Heart left ventricle (tissue), 16 donors: Measurements from ENCODE around the gene ETHE1. TPM values are rescaled to one million over a fixed set of nuclear protein-coding genes. Genes with fewer than 3 reads are reported as not detected.
"Not testable (repeated sequence)": the region's sequence is repeated elsewhere in the genome, so short reads cannot be mapped to it uniquely, and the experiment has no call there.

Experiments used
- ATAC-seq, 4 donors: fragments of 200-7000 bp; cut with Tn5 transposase; one replicate each; pipeline ENCODE4 v1.9.1; 2020 to 2022; ENCODE audit warnings: moderate library complexity in 4 of 4, mild to moderate bottlenecking in 3 of 4, moderate number of reproducible peaks in 1 of 4
- DNase-seq, 5 donors: peaks; one replicate each; pipeline ENCODE4 v3.0.0-alpha.2; 2020
- H3K27ac ChIP-seq, 12 donors: fragments of 200-600 bp; sonication (generic) in 4 of 12; one replicate each; pipeline versions ENCODE4 v1.5.0 to v1.8.0; 2016 to 2022; ENCODE audit warnings: mild to moderate bottlenecking in 2 of 12
- H3K27me3 ChIP-seq, 9 donors: fragments of 200-600 bp; sonication (generic) in 2 of 9; one replicate each; pipeline versions ENCODE4 v1.5.1 to v1.8.0; 2016 to 2022; ENCODE audit warnings: mild to moderate bottlenecking in 3 of 9
- H3K36me3 ChIP-seq, 9 donors: fragments of 200-600 bp; sonication (generic) in 2 of 9; one replicate each; pipeline versions ENCODE4 v1.5.0 to v1.8.0; 2018 to 2022; ENCODE audit warnings: mild to moderate bottlenecking in 2 of 9
- H3K4me1 ChIP-seq, 12 donors: fragments of 200-600 bp; sonication (generic) in 4 of 12; one replicate each; pipeline versions ENCODE4 v1.5.0 to v1.8.0; 2016 to 2022; ENCODE audit warnings: mild to moderate bottlenecking in 3 of 12
- H3K4me3 ChIP-seq, 12 donors: fragments of 200-600 bp; sonication (generic) in 4 of 12; one replicate each; pipeline versions ENCODE4 v1.5.0 to v1.8.0; 2017 to 2022; ENCODE audit warnings: mild to moderate bottlenecking in 9 of 12, moderate library complexity in 4 of 12
- H3K9me3 ChIP-seq, 12 donors: fragments of 200-600 bp; sonication (generic) in 4 of 12; one replicate each; pipeline versions ENCODE4 v1.5.0 to v1.8.0; 2016 to 2022; ENCODE audit warnings: mild to moderate bottlenecking in 1 of 12
- CTCF ChIP-seq, 12 donors: fragments of 200-600 bp; sonication (generic) in 4 of 12; IDR thresholded peaks; one replicate each; pipeline versions ENCODE4 v1.5.0 to v1.8.0; 2018 to 2022; ENCODE audit warnings: antibody characterized with exemption in 12 of 12, mild to moderate bottlenecking in 5 of 12
- POLR2A ChIP-seq, 2 donors: fragments of 450-650 bp; IDR thresholded peaks; one replicate each; pipeline ENCODE4 v1.6.1; 2017; ENCODE audit warnings: antibody characterized with exemption in 2 of 2, mild to moderate bottlenecking in 2 of 2, moderate library complexity in 2 of 2
- WGBS, 4 donors: extraction: QIAGEN DNeasy Blood & Tissue Kit in 2 of 4; methylation state at CpG; one replicate each; pipeline versions ENCODE4 v1.1.5 to v1.1.7; 2013 to 2018; 5-methylcytosine and 5-hydroxymethylcytosine counted together
- intact Hi-C, 10 donors: fragments of 100-400 bp; cut with DNase I; formaldehyde crosslinking; loops; one replicate each; pipeline versions ENCODE4 v1.11.1 to v1.14.2; 2022
- polyA plus RNA-seq, 2 donors: library from polyadenylated mRNA; stranded (reverse); fragments of 200-250 nt; gene quantifications; one replicate each; pipeline ENCODE4 v1.2.3, GENCODE V29; 2013
- total RNA-seq, 9 donors: library from RNA; depleted of rRNA in 2 of 9; stranded (reverse); fragments of >200 nt in 2 of 9; fragmentation: NEBNext Ultra II Directional in 3 of 9; extraction: Animal tissue kit (Norgen Biotek cat#: 25700) in 3 of 9; gene quantifications; one replicate each; pipeline versions ENCODE4 v1.1.0 to v1.2.4, GENCODE V29; 2016 to 2023
- donor health status: ischemic (EF 13 %, LVEDD 7.1; RV severe dilation, severe dysfunction).
- donor health status: healthy with polysubstance abuse.
- donor health status: DM: no; HTN: yes; CAD: no.
- donor health status: DM: no; HTN: no; CAD: no.
- donor health status: ischemic (EF 25% LVEDD 6.9; RV normal size, moderate dysfunction).
- donor health status: ischemic (EF 25% LVEDD 5.7; RV mildly dilated, moderate dysfunction).
- donor health status: healthy.
- donor health status: DM: yes; HTN: yes; CAD: no.
- donor health status: ischemic (EF 35%, LVEDD 5.7; RV mildly dilated, moderate dysfunction).
- donor health status: nonischemic (EF 11% LVEDD 7.7; RV severe dilation, severe dysfunction).
- donor health status: DM: yes; HTN: yes; CAD: no.
- donor health status: PGD.
- donor health status: ischemic (EF 29% LVEDD 5.4; RV normal size, mild dysfunction).
- donor health status: nonischemic (EF 23%, LVEDD 6.1; RV moderate dilation, normal function).

The ETHE1 gene
- total and polyA plus RNA-seq, 11 donors, result 6.0 to 27.6 (median 14.2) TPM

GRCh38 chr19:43518051-43518450 lies 8.9 kb downstream of the ETHE1 start:
- H3K36me3 ChIP-seq, result peaks cover 0 to 21% (median 0%) of the 10 kb centered on the region in 9 donors
- TF ChIP-seq POLR2A (IDR thresholded peaks at IDR 0.05), result no peak
- no peak for TF ChIP-seq CTCF (IDR thresholded peaks at IDR 0.05)
- no peak for DNase-seq
- H3K9me3 ChIP-seq, result no peaks in the 10 kb centered on the region
- no peak overlapping the region for H3K27ac ChIP-seq
- no peak for ATAC-seq
- intact Hi-C loops, result loop anchor here in 1 of 10 donors (2.0 kb wide), 1 partner anchor 71 kb away; no protein-coding TSS in a partner anchor
- peaks cover 0 to 8% (median 0%) of the 10 kb centered on the region in 12 donors for H3K4me1 ChIP-seq
- H3K27me3 ChIP-seq, result no peaks in the 10 kb centered on the region
- no peak overlapping the region for H3K4me3 ChIP-seq
- WGBS, 4 donors, result 84 to 90% (median 85%) methylated on average over 4 of the region's 4 CpGs

- DNase-seq, ATAC-seq, H3K27me3 ChIP-seq, intact Hi-C loops, H3K9me3 ChIP-seq, H3K4me3 ChIP-seq, H3K4me1 ChIP-seq, H3K27ac ChIP-seq: not testable (repeated sequence)
- H3K36me3 ChIP-seq, result peaks cover 0 to 49% (median 24%) of the 10 kb centered on the region in 9 donors
Observed at GRCh38 chr19:43512399-43512798, 14.6 kb downstream of the ETHE1 start.

GRCh38 chr19:43511324-43511723 lies 15.7 kb downstream of the ETHE1 start:
- Histone ChIP-seq H3K36me3 (peaks cover 0 to 42% (median 24%) of the 10 kb centered on the region in 9 donors), H3K4me1 (no peaks in the 10 kb centered on the region), H3K4me3 (no peak overlapping the region), H3K27ac (no peak overlapping the region), H3K27me3 (no peaks in the 10 kb centered on the region), H3K9me3 (no peaks in the 10 kb centered on the region)
- 94 to 99% (median 95%) methylated on average over 5 of the region's 5 CpGs for WGBS, 4 donors
- ATAC-seq, result no peak
- DNase-seq, result no peak
- TF ChIP-seq CTCF (IDR thresholded peaks at IDR 0.05), result no peak
- TF ChIP-seq POLR2A (IDR thresholded peaks at IDR 0.05), result no peak
- intact Hi-C loops, result no loop called here

GRCh38 chr19:43510713-43511112 lies 16.3 kb downstream of the ETHE1 start:
- no peaks in the 10 kb centered on the region for H3K4me1 ChIP-seq
- no peak for TF ChIP-seq POLR2A (IDR thresholded peaks at IDR 0.05)
- no peak for TF ChIP-seq CTCF (IDR thresholded peaks at IDR 0.05)
- intact Hi-C loops, result no loop called here
- no peak overlapping the region for H3K27ac ChIP-seq
- 94 to 98% (median 98%) methylated on average over 9 of the region's 9 CpGs for WGBS, 4 donors
- H3K27me3 ChIP-seq, result no peaks in the 10 kb centered on the region
- H3K4me3 ChIP-seq, result no peak overlapping the region
- DNase-seq (no peak), ATAC-seq (no peak)
- H3K36me3 ChIP-seq, result peaks cover 0 to 42% (median 24%) of the 10 kb centered on the region in 9 donors
- H3K9me3 ChIP-seq, result no peaks in the 10 kb centered on the region

- WGBS, 4 donors, result 82 to 100% (median 91%) methylated on average over 2 of the region's 2 CpGs
- H3K36me3 ChIP-seq, result peaks cover 0 to 38% (median 24%) of the 10 kb centered on the region in 9 donors
- intact Hi-C loops, result no loop called here
- H3K4me1 ChIP-seq, result peaks cover 0 to 16% (median 7%) of the 10 kb centered on the region in 12 donors
- no peak overlapping the region for H3K27ac ChIP-seq
- DNase-seq (no peak), ATAC-seq (no peak)
- H3K4me3 ChIP-seq, result no peak overlapping the region
- no peak for TF ChIP-seq POLR2A (IDR thresholded peaks at IDR 0.05)
- TF ChIP-seq CTCF (IDR thresholded peaks at IDR 0.05), result no peak
- H3K9me3 ChIP-seq, result no peaks in the 10 kb centered on the region
- no peaks in the 10 kb centered on the region for H3K27me3 ChIP-seq
Observed at GRCh38 chr19:43507880-43508279, 19.1 kb downstream of the ETHE1 start.
